HCT116 (cell line): ENCODE results near the gene MAX.
"Not testable (repeated sequence)": the region's sequence is repeated elsewhere in the genome, so short reads cannot be mapped to it uniquely, and the experiment has no call there.

Experiments
- CEBPB ChIP-seq: IDR thresholded peaks from 2 replicates; pipeline ENCODE4 v1.6.1; 2012; ENCODE audit warnings: low read depth
- MAX ChIP-seq: IDR thresholded peaks from 2 replicates; pipeline ENCODE4 v1.6.1; 2012
- POLR2A ChIP-seq: IDR thresholded peaks from 2 replicates; pipeline ENCODE4 v1.7.0; 2011; ENCODE audit warnings: borderline replicate concordance; ENCODE audit not compliant: insufficient read depth, insufficient read length; ENCODE audit errors: extremely low read depth
- POLR2AphosphoS5 ChIP-seq: IDR thresholded peaks from 2 replicates; pipeline ENCODE4 v1.6.1; 2011; ENCODE audit warnings: mild to moderate bottlenecking, low read depth, low read length, moderate library complexity
- YY1 ChIP-seq: IDR thresholded peaks from 2 replicates; pipeline ENCODE4 v1.6.1; 2011; ENCODE audit warnings: low read length, low read depth, moderate library complexity, mild to moderate bottlenecking; ENCODE audit not compliant: insufficient replicate concordance; ENCODE audit errors: extremely low read depth
- TF ChIP-seq, protein P1 (sequence below), 3 experiments: fragments of 200-600 bp in 1 of 3; sonication (generic) in 1 of 3; IDR thresholded peaks in 2 of 3; conservative IDR thresholded peaks in 1 of 3; 2 replicates each; pipeline ENCODE4 v1.5.1; 2012 to 2017; ENCODE audit warnings: low read depth in 2 of 3, low read length in 2 of 3, antibody characterized with exemption in 1 of 3, borderline replicate concordance in 1 of 3, control low read depth in 1 of 3, mild to moderate bottlenecking in 1 of 3, mixed read lengths in 1 of 3, mixed run types in 1 of 3, moderate library complexity in 1 of 3; ENCODE audit not compliant: insufficient read depth in 1 of 3

DNA sequence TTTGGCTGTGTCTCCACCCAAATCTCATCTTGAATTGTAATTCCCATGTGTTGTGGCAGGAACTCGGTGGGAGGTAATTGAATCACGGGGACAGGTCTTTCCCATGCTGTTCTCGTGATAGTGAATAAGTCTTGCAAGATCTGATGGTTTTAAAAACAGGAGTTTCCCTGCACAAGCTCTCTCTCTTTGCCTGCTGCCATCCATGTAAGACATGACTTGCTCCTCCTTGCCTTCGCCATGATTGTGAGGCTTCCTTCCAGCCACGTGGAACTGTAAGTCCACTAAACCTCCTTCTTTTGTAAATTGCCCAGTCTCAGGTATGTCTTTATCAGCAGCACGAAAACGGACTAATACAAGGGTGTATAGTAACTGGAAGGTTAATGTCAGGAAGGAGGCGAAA, 14.5 kb downstream of the MAX start:
- TF ChIP-seq, protein P1, sequence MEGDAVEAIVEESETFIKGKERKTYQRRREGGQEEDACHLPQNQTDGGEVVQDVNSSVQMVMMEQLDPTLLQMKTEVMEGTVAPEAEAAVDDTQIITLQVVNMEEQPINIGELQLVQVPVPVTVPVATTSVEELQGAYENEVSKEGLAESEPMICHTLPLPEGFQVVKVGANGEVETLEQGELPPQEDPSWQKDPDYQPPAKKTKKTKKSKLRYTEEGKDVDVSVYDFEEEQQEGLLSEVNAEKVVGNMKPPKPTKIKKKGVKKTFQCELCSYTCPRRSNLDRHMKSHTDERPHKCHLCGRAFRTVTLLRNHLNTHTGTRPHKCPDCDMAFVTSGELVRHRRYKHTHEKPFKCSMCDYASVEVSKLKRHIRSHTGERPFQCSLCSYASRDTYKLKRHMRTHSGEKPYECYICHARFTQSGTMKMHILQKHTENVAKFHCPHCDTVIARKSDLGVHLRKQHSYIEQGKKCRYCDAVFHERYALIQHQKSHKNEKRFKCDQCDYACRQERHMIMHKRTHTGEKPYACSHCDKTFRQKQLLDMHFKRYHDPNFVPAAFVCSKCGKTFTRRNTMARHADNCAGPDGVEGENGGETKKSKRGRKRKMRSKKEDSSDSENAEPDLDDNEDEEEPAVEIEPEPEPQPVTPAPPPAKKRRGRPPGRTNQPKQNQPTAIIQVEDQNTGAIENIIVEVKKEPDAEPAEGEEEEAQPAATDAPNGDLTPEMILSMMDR (IDR thresholded peaks at IDR 0.05 in 2 of 3, conservative IDR thresholded peaks at IDR 0.05 in 1 of 3; ENCODE audit: borderline replicate concordance in 1 of 3, insufficient read depth in 1 of 3, low read depth in 2 of 3, low read length in 2 of 3) = not testable (repeated sequence)
- not testable (repeated sequence) for TF ChIP-seq POLR2A, YY1, POLR2AphosphoS5, CEBPB, MAX
